DND-41 (cell line): Measurements from ENCODE around the gene TYW5.
"Not testable (repeated sequence)": the region's sequence is repeated elsewhere in the genome, so short reads cannot be mapped to it uniquely, and the experiment has no call there.

Experiments
- ATAC-seq: fragments of 200-7000 bp; cut with Tn5 transposase; 3 replicates; pipeline ENCODE4 v1.9.1; 2021; ENCODE audit warnings: low read depth; ENCODE audit not compliant: insufficient read depth
- DNase-seq: peaks from one replicate; pipeline ENCODE4 v3.0.0-alpha.2; 2020
- H2AFZ ChIP-seq: 2 replicates; pipeline ENCODE4 v1.6.0; 2012; ENCODE audit warnings: low read depth, low read length
- H3K27ac ChIP-seq: 2 replicates; pipeline ENCODE4 v1.5.1; 2012; ENCODE audit warnings: low read length, inconsistent platforms
- H3K27me3 ChIP-seq: fragments of 200-600 bp; sonication (generic); 2 replicates; pipeline ENCODE4 v1.6.0; 2012; ENCODE audit warnings: low read length, mild to moderate bottlenecking, inconsistent platforms; ENCODE audit not compliant: insufficient read depth, poor library complexity
- H3K36me3 ChIP-seq: 2 replicates; pipeline ENCODE4 v1.5.1; 2012; ENCODE audit warnings: low read length, inconsistent platforms; ENCODE audit not compliant: insufficient read depth
- H3K4me1 ChIP-seq: 2 replicates; pipeline ENCODE4 v1.5.1; 2012; ENCODE audit warnings: mild to moderate bottlenecking, low read length; ENCODE audit not compliant: insufficient read depth
- H3K4me2 ChIP-seq: 2 replicates; pipeline ENCODE4 v1.6.0; 2012; ENCODE audit warnings: mild to moderate bottlenecking, moderate library complexity, low read length, inconsistent platforms; ENCODE audit not compliant: insufficient read depth
- H3K4me3 ChIP-seq, 2 experiments: fragments of 200-600 bp in 1 of 2; shearing (Covaris generic) in 1 of 2; 2 replicates each; pipeline ENCODE4 v1.5.1; 2012 to 2016; ENCODE audit warnings: inconsistent platforms in 2 of 2, low read length in 2 of 2, mild to moderate bottlenecking in 2 of 2, low read depth in 1 of 2, moderate library complexity in 1 of 2
- H3K79me2 ChIP-seq: 2 replicates; pipeline ENCODE4 v1.6.0; 2012; ENCODE audit warnings: low read length, inconsistent platforms; ENCODE audit not compliant: insufficient read depth
- H3K9ac ChIP-seq: 2 replicates; pipeline ENCODE4 v1.6.0; 2012; ENCODE audit warnings: low read depth, mild to moderate bottlenecking, inconsistent platforms, low read length, moderate library complexity
- H3K9me3 ChIP-seq: 2 replicates; pipeline ENCODE4 v1.5.1; 2012; ENCODE audit warnings: low read length, moderate library complexity, mild to moderate bottlenecking, inconsistent platforms; ENCODE audit not compliant: insufficient read depth, severe bottlenecking
- H4K20me1 ChIP-seq: 2 replicates; pipeline ENCODE4 v1.6.0; 2012; ENCODE audit warnings: low read length; ENCODE audit not compliant: insufficient read depth
- EZH2 ChIP-seq: IDR thresholded peaks from 3 replicates; pipeline ENCODE4 v1.6.1; 2012; ENCODE audit warnings: borderline replicate concordance, low read depth, mild to moderate bottlenecking, moderate library complexity, low read length, inconsistent platforms; ENCODE audit not compliant: severe bottlenecking
- TF ChIP-seq, protein P1 (sequence below): IDR thresholded peaks from 2 replicates; pipeline ENCODE4 v1.5.1; 2012; ENCODE audit warnings: borderline replicate concordance, low read length, moderate library complexity, mild to moderate bottlenecking; ENCODE audit not compliant: poor library complexity, severe bottlenecking; ENCODE audit errors: extremely low read depth

Gene TYW5

GRCh38 chr2:199922856-199923255 is 32.4 kb downstream of the TYW5 start:
- no peak overlapping the region for H2AFZ ChIP-seq
- no peak overlapping the region for H3K4me2 ChIP-seq
- DNase-seq (no peak), ATAC-seq (no peak)
- no peak overlapping the region for H3K27ac ChIP-seq
- peaks cover 60% of the 10 kb centered on the region for H3K36me3 ChIP-seq
- no peaks in the 10 kb centered on the region for H3K9me3 ChIP-seq
- no peaks in the 10 kb centered on the region for H3K4me1 ChIP-seq
- no peak overlapping the region for H3K4me3 ChIP-seq
- peaks cover 36% of the 10 kb centered on the region for H4K20me1 ChIP-seq
- TF ChIP-seq EZH2: no peak
- TF ChIP-seq, protein P1, sequence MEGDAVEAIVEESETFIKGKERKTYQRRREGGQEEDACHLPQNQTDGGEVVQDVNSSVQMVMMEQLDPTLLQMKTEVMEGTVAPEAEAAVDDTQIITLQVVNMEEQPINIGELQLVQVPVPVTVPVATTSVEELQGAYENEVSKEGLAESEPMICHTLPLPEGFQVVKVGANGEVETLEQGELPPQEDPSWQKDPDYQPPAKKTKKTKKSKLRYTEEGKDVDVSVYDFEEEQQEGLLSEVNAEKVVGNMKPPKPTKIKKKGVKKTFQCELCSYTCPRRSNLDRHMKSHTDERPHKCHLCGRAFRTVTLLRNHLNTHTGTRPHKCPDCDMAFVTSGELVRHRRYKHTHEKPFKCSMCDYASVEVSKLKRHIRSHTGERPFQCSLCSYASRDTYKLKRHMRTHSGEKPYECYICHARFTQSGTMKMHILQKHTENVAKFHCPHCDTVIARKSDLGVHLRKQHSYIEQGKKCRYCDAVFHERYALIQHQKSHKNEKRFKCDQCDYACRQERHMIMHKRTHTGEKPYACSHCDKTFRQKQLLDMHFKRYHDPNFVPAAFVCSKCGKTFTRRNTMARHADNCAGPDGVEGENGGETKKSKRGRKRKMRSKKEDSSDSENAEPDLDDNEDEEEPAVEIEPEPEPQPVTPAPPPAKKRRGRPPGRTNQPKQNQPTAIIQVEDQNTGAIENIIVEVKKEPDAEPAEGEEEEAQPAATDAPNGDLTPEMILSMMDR: no peak
- no peaks in the 10 kb centered on the region for H3K27me3 ChIP-seq
- H3K79me2 ChIP-seq: peaks cover 81% of the 10 kb centered on the region
- no peak overlapping the region for H3K9ac ChIP-seq

DNA sequence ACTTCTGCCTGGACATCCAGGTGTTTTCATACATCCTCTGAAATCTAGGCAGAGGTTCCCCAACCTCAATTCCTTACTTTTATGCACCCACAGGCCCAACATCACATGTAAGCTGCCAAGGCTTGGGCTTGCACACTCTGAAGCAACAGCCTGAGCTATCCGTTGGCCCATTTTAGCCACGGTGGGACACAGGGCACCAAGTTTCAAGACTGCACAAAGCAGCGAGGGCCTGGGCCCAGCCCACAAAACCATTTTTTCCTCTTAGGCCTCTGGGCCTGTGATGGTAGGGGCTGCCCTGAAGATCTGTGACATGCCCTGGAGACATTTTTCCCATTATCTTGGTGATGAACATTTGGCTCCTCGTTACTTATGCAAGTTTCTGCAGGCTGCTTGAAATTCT is 38.3 kb downstream of the TYW5 start:
- Histone ChIP-seq H3K4me3 (no peak overlapping the region), H3K4me2 (no peak overlapping the region), H3K79me2 (peaks cover 89% of the 10 kb centered on the region), H4K20me1 (peaks cover 46% of the 10 kb centered on the region; the same call in 1 of the 2 replicates), H3K9me3 (peaks cover 6% of the 10 kb centered on the region), H3K36me3 (peaks cover 66% of the 10 kb centered on the region), H2AFZ (no peak overlapping the region), H3K27ac (no peak overlapping the region), H3K27me3 (no peaks in the 10 kb centered on the region), H3K4me1 (peaks cover 26% of the 10 kb centered on the region), H3K9ac (no peak overlapping the region)
- ATAC-seq (no peak), DNase-seq (no peak)
- TF ChIP-seq EZH2: no peak
- TF ChIP-seq, protein P1: no peak

- H2AFZ ChIP-seq: no peak overlapping the region
- ATAC-seq (no peak), DNase-seq (no peak)
- TF ChIP-seq, protein P1: no peak
- no peak for TF ChIP-seq EZH2
- peaks cover 6% of the 10 kb centered on the region for H3K9me3 ChIP-seq
- H3K4me2 ChIP-seq: peak overlapping the region; percentile 58
- H3K9ac ChIP-seq: no peak overlapping the region
- no peaks in the 10 kb centered on the region for H3K27me3 ChIP-seq
- peaks cover 79% of the 10 kb centered on the region for H3K79me2 ChIP-seq
- no peak overlapping the region; the same call in 1 of the 2 replicates for H3K27ac ChIP-seq
- peaks cover 35% of the 10 kb centered on the region; the same call in 1 of the 2 replicates for H4K20me1 ChIP-seq
- H3K36me3 ChIP-seq: peaks cover 54% of the 10 kb centered on the region
- peaks cover 37% of the 10 kb centered on the region for H3K4me1 ChIP-seq
- peak overlapping the region in 1 of 2 experiments; percentile 49; a peak in 1 of 4 replicates for H3K4me3 ChIP-seq
These were observed 40.8 kb downstream of the TYW5 start for GRCh38 chr2:199914372-199914958.

DNA sequence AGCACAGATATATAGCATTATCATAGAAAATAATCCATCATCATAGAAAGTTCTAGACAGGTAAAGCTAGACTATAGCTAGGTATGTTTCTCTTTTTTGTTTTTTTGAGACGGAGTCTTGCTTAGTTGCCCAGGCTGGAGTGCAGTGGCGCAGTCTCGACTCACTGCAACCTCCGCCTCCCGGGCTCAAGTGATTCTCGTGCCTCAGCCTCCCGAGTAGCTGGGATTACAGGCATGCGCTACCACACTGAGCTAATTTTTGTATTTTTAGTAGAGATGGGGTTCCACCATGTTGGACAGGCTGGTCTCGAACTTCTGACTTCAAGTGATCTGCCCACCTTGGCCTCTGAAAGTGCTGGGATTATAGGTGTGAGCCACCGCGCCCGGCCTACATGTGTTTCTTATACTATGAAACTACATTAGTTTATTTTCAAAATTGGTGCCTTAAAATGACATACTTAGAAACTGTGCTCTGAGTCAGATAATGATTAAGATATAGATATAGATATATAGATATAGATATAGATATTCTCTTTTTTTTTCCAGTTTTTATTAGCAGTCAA is 42.7 kb downstream of the TYW5 start:
- not testable (repeated sequence) for H3K27me3 ChIP-seq, H3K27ac ChIP-seq, H2AFZ ChIP-seq, ATAC-seq, H3K9me3 ChIP-seq, DNase-seq
- Histone ChIP-seq H3K4me2 (peak overlapping the region; percentile 78), H4K20me1 (peaks cover 29% of the 10 kb centered on the region; the same call in 1 of the 2 replicates), H3K4me3 (peak overlapping the region; percentile 73 to 99; a peak in 3 of 4 replicates), H3K79me2 (peaks cover 62% of the 10 kb centered on the region), H3K9ac (peak overlapping the region; percentile 99), H3K4me1 (peaks cover 37% of the 10 kb centered on the region), H3K36me3 (peaks cover 40% of the 10 kb centered on the region)
